Measurements from ENCODE around the gene LMNA. TPM values are rescaled to one million over a fixed set of nuclear protein-coding genes. Genes with fewer than 3 reads are reported as not detected.

Gene LMNA
- total RNA-seq, 2 experiments from 2014 or later: 435 to 455 TPM

- DNase-seq (no peak), ATAC-seq (ENCODE audit: poor library complexity) (peak; percentile 15)
Measured at GRCh38 chr1:156106624-156107488, 7.7 kb upstream of the LMNA start.

GRCh38 chr1:156108057-156108456, 6.5 kb upstream of the LMNA start:
- no peak overlapping the region for H3K4me3 Mint-ChIP-seq
- Histone ChIP-seq H3K27ac (ENCODE audit: low read depth in 1 of 2, low read length in 2 of 2) (no peak overlapping the region), H3K4me3 (ENCODE audit: low read length) (no peak overlapping the region), H3K27me3 (ENCODE audit: control insufficient read depth in 1 of 2, insufficient read depth in 2 of 2, low read length in 2 of 2) (no peaks in the 10 kb centered on the region), H3K4me1 (ENCODE audit: insufficient read depth, low read length) (peaks cover 42% of the 10 kb centered on the region), H3K9me3 (ENCODE audit: control insufficient read depth in 1 of 2, insufficient read depth in 1 of 2, low read length in 2 of 2) (no peaks in the 10 kb centered on the region), H3K36me3 (ENCODE audit: insufficient read depth, low read length) (no peaks in the 10 kb centered on the region)
- ChIA-PET CTCF (interaction anchor here (1.2 to 4.0 kb wide), 4 partner anchors 11 to 117 kb away, joined by 4 to 41 read pairs (median 10); no protein-coding TSS in a partner anchor), POLR2A (interaction anchor here (1.3 to 2.3 kb wide), 3 partner anchors 8 to 105 kb away, joined by 5 to 22 read pairs (median 8); partner anchors contain the start of genes LMNA and PMF1)
- DNase-seq (no peak), ATAC-seq (ENCODE audit: poor library complexity) (no peak)
- peaks cover 4% of the 10 kb centered on the region for H3K36me3 Mint-ChIP-seq (ENCODE audit: low read depth)
- H3K27ac Mint-ChIP-seq: peak overlapping the region; percentile 94
- intact Hi-C loops (cut with DNase I, micrococcal nuclease): no loop called here
- H3K27me3 Mint-ChIP-seq: peaks cover 9% of the 10 kb centered on the region
- no peak for TF ChIP-seq CTCF (IDR thresholded peaks at IDR 0.05)
- peaks cover 41% of the 10 kb centered on the region for H3K4me1 Mint-ChIP-seq (ENCODE audit: low read depth)
- no peaks in the 10 kb centered on the region for H3K9me3 Mint-ChIP-seq

More at GRCh38 chr1:156106624-156107488, 7.7 kb upstream of the LMNA start:
- H3K36me3 Mint-ChIP-seq (ENCODE audit: low read depth): peaks cover 4% of the 10 kb centered on the region
- H3K4me1 Mint-ChIP-seq (ENCODE audit: low read depth): peaks cover 41% of the 10 kb centered on the region
- TF ChIP-seq CTCF (IDR thresholded peaks at IDR 0.05): no peak
- no peaks in the 10 kb centered on the region for H3K27me3 Mint-ChIP-seq
- Histone ChIP-seq H3K27me3 (ENCODE audit: control insufficient read depth in 1 of 2, insufficient read depth in 2 of 2, low read length in 2 of 2) (no peaks in the 10 kb centered on the region), H3K9me3 (ENCODE audit: control insufficient read depth in 1 of 2, insufficient read depth in 1 of 2, low read length in 2 of 2) (no peaks in the 10 kb centered on the region), H3K36me3 (ENCODE audit: insufficient read depth, low read length) (no peaks in the 10 kb centered on the region), H3K4me1 (ENCODE audit: insufficient read depth, low read length) (peaks cover 51% of the 10 kb centered on the region), H3K4me3 (ENCODE audit: low read length) (peak overlapping the region; percentile 57), H3K27ac (ENCODE audit: low read depth in 1 of 2, low read length in 2 of 2) (peak overlapping the region; percentile 77 to 95)
- ChIA-PET POLR2A (interaction anchor here (0.9 to 2.3 kb wide), 7 partner anchors 9 to 106 kb away, joined by 3 to 22 read pairs (median 5); partner anchors contain the start of genes LMNA and PMF1), CTCF (interaction anchor here (1.0 to 4.0 kb wide), 6 partner anchors 8 to 118 kb away, joined by 3 to 41 read pairs (median 4); partner anchors contain the start of gene LMNA)
- H3K4me3 Mint-ChIP-seq: peak overlapping the region; percentile 62
- intact Hi-C loops (cut with DNase I, micrococcal nuclease): loop anchor here in 1 of 2 experiments (1.0 kb wide), 3 partner anchors 7 to 20 kb away; partner anchors contain the start of gene LMNA
- peak overlapping the region; percentile 94 for H3K27ac Mint-ChIP-seq
- no peaks in the 10 kb centered on the region for H3K9me3 Mint-ChIP-seq

GRCh38 chr1:156108664-156109241, 5.8 kb upstream of the LMNA start:
- intact Hi-C loops (cut with DNase I, micrococcal nuclease): no loop called here
- H3K4me1 Mint-ChIP-seq (ENCODE audit: low read depth): peaks cover 36% of the 10 kb centered on the region
- Histone ChIP-seq H3K27me3 (ENCODE audit: control insufficient read depth in 1 of 2, insufficient read depth in 2 of 2, low read length in 2 of 2) (peaks cover 5 to 7% of the 10 kb centered on the region in 2 experiments), H3K4me1 (ENCODE audit: insufficient read depth, low read length) (peaks cover 42% of the 10 kb centered on the region), H3K4me3 (ENCODE audit: low read length) (no peak overlapping the region), H3K9me3 (ENCODE audit: control insufficient read depth in 1 of 2, insufficient read depth in 1 of 2, low read length in 2 of 2) (no peaks in the 10 kb centered on the region), H3K27ac (ENCODE audit: low read depth in 1 of 2, low read length in 2 of 2) (no peak overlapping the region), H3K36me3 (ENCODE audit: insufficient read depth, low read length) (no peaks in the 10 kb centered on the region)
- peak overlapping the region; percentile 94 for H3K27ac Mint-ChIP-seq
- H3K27me3 Mint-ChIP-seq: peaks cover 16% of the 10 kb centered on the region
- H3K4me3 Mint-ChIP-seq: peak overlapping the region; percentile 12
- ATAC-seq (ENCODE audit: poor library complexity) (no peak), DNase-seq (no peak)
- H3K36me3 Mint-ChIP-seq (ENCODE audit: low read depth): peaks cover 4% of the 10 kb centered on the region
- ChIA-PET CTCF (no interaction called here), POLR2A (no interaction called here)
- no peak for TF ChIP-seq CTCF (IDR thresholded peaks at IDR 0.05)
- no peaks in the 10 kb centered on the region for H3K9me3 Mint-ChIP-seq

All from CD4-positive, alpha-beta T cell (primary cell).